H1 (cell line): ENCODE measurements around the gene PUSL1. TPM values are rescaled to one million over a fixed set of nuclear protein-coding genes. Genes with fewer than 3 reads are reported as not detected.

Experiments used
- E2F6 ChIP-seq: IDR thresholded peaks from 2 replicates; pipeline ENCODE4 v1.6.1; 2012; ENCODE audit warnings: inconsistent platforms
- RXRA ChIP-seq: IDR thresholded peaks from 2 replicates; pipeline ENCODE4 v1.6.1; 2011; ENCODE audit warnings: low read depth, mild to moderate bottlenecking, low read length, moderate library complexity; ENCODE audit not compliant: insufficient read depth
- polyA plus RNA-seq, 7 experiments: library from polyadenylated mRNA; depleted of rRNA in 3 of 7; stranded (reverse) in 5 of 7; unstranded in 2 of 7; fragments of >200 nt in 5 of 7; fragments of 200-250 nt in 2 of 7; gene quantifications; 1 replicate in 5 of 7; 2 replicates in 1 of 7; 4 replicates in 1 of 7; pipeline versions ENCODE4 v1.2.1 to v1.2.3, GENCODE V29; 2011 to 2013; ENCODE audit warnings: missing spikeins in 2 of 7, mixed read lengths in 2 of 7
- total RNA-seq: library from RNA; stranded (reverse); fragmentation: NEBNext Ultra II Directional; extraction: Animal tissue kit (Norgen Biotek cat#: 25700); gene quantifications from 2 replicates; pipeline ENCODE4 v1.2.1, GENCODE V29; 2021

PUSL1 gene
- total and polyA plus RNA-seq, 2 of the 8 experiments (the other 6 are each of a cell fraction or from before 2014, with no cell fraction given): 38.8 to 87.4 TPM

- TF ChIP-seq RXRA (no peak), E2F6 (no peak)
Measured at GRCh38 chr1:1259951-1260600, 48.3 kb upstream of the PUSL1 start (continued).
